Putamen (tissue), 1 donor: ENCODE measurements around the gene COL8A2.

ENCODE experiments used
- DNase-seq: peaks from one replicate; pipeline ENCODE4 v3.0.0-alpha.2; 2016; ENCODE audit warnings: low spot score

COL8A2 gene

DNA sequence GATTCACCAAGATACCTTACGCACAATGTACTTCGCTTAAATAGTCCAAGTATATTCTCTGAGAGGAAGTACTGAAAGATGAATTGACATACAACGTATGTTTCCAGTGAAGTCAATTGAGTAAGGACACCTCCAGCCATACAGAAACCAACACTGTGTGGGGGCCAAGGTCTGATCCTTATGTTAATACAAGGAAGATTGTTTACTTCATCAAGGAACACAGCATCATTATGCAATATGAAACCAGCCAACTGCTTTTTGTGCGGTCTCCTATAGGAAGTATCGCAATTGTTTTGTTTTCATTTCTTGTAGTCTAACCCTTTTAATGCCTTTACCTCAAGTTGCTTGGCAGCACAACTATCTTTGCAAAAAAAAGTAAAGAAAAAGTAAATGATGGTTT, 69.3 kb downstream of the COL8A2 start:
- no peak for DNase-seq

GRCh38 chr1:36053978-36054377, 71.0 kb downstream of the COL8A2 start:
- no peak for DNase-seq

- DNase-seq, result no peak
These were observed 73.2 kb downstream of the COL8A2 start for GRCh38 chr1:36051821-36052220.
